H1 (cell line): ENCODE measurements around the gene LRRK1. TPM values are rescaled to one million over a fixed set of nuclear protein-coding genes. Genes with fewer than 3 reads are reported as not detected.

ENCODE experiments used
- HDAC6 ChIP-seq: IDR thresholded peaks from one replicate; pipeline ENCODE4 v1.7.1; 2012; ENCODE audit warnings: low read depth, mild to moderate bottlenecking, inconsistent platforms, low read length, moderate library complexity
- NANOG ChIP-seq: IDR thresholded peaks from 2 replicates; pipeline ENCODE4 v1.6.1; 2011; ENCODE audit warnings: low read length, low read depth, mild to moderate bottlenecking, inconsistent platforms; ENCODE audit not compliant: insufficient read depth, poor library complexity, severe bottlenecking
- SP1 ChIP-seq: IDR thresholded peaks from 2 replicates; pipeline ENCODE4 v1.6.1; 2011; ENCODE audit warnings: low read depth, low read length
- TAF7 ChIP-seq: optimal IDR thresholded peaks from 2 replicates; pipeline ENCODE3; 2011; ENCODE audit warnings: low read depth, mild to moderate bottlenecking, inconsistent platforms, low read length, moderate library complexity, borderline replicate concordance
- polyA plus RNA-seq, 7 experiments: library from polyadenylated mRNA; depleted of rRNA in 3 of 7; stranded (reverse) in 5 of 7; unstranded in 2 of 7; fragments of >200 nt in 5 of 7; fragments of 200-250 nt in 2 of 7; gene quantifications; 1 replicate in 5 of 7; 2 replicates in 1 of 7; 4 replicates in 1 of 7; pipeline versions ENCODE4 v1.2.1 to v1.2.3, GENCODE V29; 2011 to 2013; ENCODE audit warnings: missing spikeins in 2 of 7, mixed read lengths in 2 of 7
- total RNA-seq: library from RNA; stranded (reverse); fragmentation: NEBNext Ultra II Directional; extraction: Animal tissue kit (Norgen Biotek cat#: 25700); gene quantifications from 2 replicates; pipeline ENCODE4 v1.2.1, GENCODE V29; 2021
- TF ChIP-seq, protein P1 (sequence below): fragments of 300-600 bp; sonication (generic); IDR thresholded peaks from 2 replicates; pipeline ENCODE4 v1.7.1; 2012; ENCODE audit warnings: low read length, moderate library complexity, mild to moderate bottlenecking, inconsistent platforms; ENCODE audit not compliant: insufficient replicate concordance

LRRK1 gene
- total and polyA plus RNA-seq, 2 of the 8 experiments (the other 6 are each of a cell fraction or from before 2014, with no cell fraction given), result 1.2 to 3.6 TPM

DNA sequence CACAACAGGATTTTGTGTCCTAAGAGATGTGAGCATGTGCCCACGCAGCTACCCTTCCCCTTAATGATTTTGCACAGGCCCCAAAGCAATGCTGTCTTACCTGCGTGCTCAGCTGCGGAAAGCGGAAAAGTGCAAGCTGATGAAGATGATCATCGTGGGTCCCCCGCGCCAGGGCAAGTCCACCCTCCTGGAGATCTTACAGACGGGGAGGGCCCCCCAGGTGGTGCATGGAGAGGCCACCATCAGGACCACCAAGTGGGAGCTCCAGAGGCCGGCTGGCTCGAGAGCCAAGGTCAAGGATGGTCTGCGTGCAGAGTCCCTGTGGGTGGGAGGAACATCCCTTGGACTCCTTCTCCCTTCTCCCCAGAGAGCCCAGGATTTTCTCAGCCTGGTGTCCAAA lies 103.1 kb downstream of the LRRK1 start (continued):
- TF ChIP-seq, protein P1, sequence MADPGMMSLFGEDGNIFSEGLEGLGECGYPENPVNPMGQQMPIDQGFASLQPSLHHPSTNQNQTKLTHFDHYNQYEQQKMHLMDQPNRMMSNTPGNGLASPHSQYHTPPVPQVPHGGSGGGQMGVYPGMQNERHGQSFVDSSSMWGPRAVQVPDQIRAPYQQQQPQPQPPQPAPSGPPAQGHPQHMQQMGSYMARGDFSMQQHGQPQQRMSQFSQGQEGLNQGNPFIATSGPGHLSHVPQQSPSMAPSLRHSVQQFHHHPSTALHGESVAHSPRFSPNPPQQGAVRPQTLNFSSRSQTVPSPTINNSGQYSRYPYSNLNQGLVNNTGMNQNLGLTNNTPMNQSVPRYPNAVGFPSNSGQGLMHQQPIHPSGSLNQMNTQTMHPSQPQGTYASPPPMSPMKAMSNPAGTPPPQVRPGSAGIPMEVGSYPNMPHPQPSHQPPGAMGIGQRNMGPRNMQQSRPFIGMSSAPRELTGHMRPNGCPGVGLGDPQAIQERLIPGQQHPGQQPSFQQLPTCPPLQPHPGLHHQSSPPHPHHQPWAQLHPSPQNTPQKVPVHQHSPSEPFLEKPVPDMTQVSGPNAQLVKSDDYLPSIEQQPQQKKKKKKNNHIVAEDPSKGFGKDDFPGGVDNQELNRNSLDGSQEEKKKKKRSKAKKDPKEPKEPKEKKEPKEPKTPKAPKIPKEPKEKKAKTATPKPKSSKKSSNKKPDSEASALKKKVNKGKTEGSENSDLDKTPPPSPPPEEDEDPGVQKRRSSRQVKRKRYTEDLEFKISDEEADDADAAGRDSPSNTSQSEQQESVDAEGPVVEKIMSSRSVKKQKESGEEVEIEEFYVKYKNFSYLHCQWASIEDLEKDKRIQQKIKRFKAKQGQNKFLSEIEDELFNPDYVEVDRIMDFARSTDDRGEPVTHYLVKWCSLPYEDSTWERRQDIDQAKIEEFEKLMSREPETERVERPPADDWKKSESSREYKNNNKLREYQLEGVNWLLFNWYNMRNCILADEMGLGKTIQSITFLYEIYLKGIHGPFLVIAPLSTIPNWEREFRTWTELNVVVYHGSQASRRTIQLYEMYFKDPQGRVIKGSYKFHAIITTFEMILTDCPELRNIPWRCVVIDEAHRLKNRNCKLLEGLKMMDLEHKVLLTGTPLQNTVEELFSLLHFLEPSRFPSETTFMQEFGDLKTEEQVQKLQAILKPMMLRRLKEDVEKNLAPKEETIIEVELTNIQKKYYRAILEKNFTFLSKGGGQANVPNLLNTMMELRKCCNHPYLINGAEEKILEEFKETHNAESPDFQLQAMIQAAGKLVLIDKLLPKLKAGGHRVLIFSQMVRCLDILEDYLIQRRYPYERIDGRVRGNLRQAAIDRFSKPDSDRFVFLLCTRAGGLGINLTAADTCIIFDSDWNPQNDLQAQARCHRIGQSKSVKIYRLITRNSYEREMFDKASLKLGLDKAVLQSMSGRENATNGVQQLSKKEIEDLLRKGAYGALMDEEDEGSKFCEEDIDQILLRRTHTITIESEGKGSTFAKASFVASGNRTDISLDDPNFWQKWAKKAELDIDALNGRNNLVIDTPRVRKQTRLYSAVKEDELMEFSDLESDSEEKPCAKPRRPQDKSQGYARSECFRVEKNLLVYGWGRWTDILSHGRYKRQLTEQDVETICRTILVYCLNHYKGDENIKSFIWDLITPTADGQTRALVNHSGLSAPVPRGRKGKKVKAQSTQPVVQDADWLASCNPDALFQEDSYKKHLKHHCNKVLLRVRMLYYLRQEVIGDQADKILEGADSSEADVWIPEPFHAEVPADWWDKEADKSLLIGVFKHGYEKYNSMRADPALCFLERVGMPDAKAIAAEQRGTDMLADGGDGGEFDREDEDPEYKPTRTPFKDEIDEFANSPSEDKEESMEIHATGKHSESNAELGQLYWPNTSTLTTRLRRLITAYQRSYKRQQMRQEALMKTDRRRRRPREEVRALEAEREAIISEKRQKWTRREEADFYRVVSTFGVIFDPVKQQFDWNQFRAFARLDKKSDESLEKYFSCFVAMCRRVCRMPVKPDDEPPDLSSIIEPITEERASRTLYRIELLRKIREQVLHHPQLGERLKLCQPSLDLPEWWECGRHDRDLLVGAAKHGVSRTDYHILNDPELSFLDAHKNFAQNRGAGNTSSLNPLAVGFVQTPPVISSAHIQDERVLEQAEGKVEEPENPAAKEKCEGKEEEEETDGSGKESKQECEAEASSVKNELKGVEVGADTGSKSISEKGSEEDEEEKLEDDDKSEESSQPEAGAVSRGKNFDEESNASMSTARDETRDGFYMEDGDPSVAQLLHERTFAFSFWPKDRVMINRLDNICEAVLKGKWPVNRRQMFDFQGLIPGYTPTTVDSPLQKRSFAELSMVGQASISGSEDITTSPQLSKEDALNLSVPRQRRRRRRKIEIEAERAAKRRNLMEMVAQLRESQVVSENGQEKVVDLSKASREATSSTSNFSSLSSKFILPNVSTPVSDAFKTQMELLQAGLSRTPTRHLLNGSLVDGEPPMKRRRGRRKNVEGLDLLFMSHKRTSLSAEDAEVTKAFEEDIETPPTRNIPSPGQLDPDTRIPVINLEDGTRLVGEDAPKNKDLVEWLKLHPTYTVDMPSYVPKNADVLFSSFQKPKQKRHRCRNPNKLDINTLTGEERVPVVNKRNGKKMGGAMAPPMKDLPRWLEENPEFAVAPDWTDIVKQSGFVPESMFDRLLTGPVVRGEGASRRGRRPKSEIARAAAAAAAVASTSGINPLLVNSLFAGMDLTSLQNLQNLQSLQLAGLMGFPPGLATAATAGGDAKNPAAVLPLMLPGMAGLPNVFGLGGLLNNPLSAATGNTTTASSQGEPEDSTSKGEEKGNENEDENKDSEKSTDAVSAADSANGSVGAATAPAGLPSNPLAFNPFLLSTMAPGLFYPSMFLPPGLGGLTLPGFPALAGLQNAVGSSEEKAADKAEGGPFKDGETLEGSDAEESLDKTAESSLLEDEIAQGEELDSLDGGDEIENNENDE, result no peak
- TF ChIP-seq SP1 (no peak), NANOG (no peak), TAF7 (no peak), HDAC6 (no peak)
